SU-DHL-6 (cell line): ENCODE results near the gene DIS3L2.

Experiments used
- EZH2phosphoT487 ChIP-seq: fragments of 200-600 bp; sonication (generic), shearing (Covaris generic); conservative IDR thresholded peaks from 2 replicates; pipeline ENCODE4 v1.6.1; 2018; ENCODE audit warnings: mild to moderate bottlenecking, antibody characterized with exemption, low read length, moderate library complexity, mixed read lengths
- TF ChIP-seq, protein P1 (sequence below): fragments of 200-600 bp; sonication (generic); IDR thresholded peaks from one replicate; pipeline ENCODE4 v1.5.1; 2017; ENCODE audit warnings: antibody characterized with exemption, mild to moderate bottlenecking, low read length, moderate library complexity; ENCODE audit not compliant: insufficient read depth, poor library complexity, severe bottlenecking

DNA sequence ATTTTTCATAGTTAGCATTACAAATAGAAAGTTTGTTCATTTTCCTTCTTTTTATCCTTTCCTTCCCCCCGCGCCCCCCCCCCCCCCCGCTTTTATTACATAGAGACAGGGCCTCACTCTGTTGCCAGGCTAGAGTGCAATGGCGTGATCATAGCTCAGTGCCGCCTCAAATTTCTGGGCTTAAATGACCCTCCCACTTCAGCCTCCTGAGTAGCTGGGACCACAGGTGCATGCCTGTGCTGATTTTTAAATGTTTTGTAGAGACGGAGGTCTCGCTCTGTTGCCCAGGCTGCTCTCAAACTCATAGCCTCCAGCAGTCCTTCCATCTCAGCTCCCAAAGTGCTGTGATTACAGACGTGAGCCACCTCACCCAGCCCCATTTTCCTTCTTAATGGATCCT, 325.8 kb downstream of the DIS3L2 start:
- no peak for TF ChIP-seq EZH2phosphoT487
- TF ChIP-seq, protein P1, sequence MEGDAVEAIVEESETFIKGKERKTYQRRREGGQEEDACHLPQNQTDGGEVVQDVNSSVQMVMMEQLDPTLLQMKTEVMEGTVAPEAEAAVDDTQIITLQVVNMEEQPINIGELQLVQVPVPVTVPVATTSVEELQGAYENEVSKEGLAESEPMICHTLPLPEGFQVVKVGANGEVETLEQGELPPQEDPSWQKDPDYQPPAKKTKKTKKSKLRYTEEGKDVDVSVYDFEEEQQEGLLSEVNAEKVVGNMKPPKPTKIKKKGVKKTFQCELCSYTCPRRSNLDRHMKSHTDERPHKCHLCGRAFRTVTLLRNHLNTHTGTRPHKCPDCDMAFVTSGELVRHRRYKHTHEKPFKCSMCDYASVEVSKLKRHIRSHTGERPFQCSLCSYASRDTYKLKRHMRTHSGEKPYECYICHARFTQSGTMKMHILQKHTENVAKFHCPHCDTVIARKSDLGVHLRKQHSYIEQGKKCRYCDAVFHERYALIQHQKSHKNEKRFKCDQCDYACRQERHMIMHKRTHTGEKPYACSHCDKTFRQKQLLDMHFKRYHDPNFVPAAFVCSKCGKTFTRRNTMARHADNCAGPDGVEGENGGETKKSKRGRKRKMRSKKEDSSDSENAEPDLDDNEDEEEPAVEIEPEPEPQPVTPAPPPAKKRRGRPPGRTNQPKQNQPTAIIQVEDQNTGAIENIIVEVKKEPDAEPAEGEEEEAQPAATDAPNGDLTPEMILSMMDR, result no peak
